ENCODE results near the gene CCDC59. TPM values are rescaled to one million over a fixed set of nuclear protein-coding genes. Genes with fewer than 3 reads are reported as not detected.

The CCDC59 gene
- total and polyA plus RNA-seq, 4 donors, result 14.4 to 22.0 (median 18.2) TPM

DNA sequence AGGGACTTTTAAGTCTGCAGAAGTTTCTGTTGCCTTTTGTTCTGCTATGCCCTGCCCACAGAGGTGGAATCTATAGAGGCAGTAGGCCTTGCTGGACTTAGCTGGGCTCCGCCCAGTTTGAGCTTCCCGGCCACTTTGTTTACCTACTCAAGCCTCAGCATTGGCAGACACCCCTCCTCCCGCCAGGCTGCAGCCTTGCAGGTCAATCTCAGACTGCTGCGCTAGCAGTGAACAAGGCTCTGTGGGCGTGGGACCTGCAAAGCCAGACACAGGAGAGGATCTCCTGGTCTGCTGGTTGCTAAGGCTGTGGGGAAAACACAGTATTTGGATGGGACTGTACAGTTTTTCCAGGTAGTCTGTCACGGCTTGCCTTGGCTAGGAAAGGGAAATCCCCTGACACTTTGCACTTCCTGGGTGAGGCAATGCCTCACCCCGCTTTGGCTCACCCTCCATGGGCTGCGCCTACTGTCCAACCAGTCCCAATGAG is 43.7 kb downstream of the CCDC59 start:
- 42% methylated on average over 8 of the region's 8 CpGs for WGBS
- H3K4me3 ChIP-seq (ENCODE audit: low read depth in 1 of 3, low read length in 3 of 3), result no peak overlapping the region
- no peaks in the 10 kb centered on the region for H3K36me3 ChIP-seq (ENCODE audit: control insufficient read depth in 4 of 4, insufficient read depth in 3 of 4, low read depth in 1 of 4, low read length in 3 of 4)
- H3K4me1 ChIP-seq (ENCODE audit: control insufficient read depth in 4 of 4, insufficient read depth in 4 of 4, low read length in 3 of 4), result no peaks in the 10 kb centered on the region
- H3K9ac ChIP-seq (ENCODE audit: low read depth in 1 of 2, low read length in 2 of 2), result no peak overlapping the region
- DNase-seq (ENCODE audit: low spot score), result peak; percentile 33
- TF ChIP-seq RXRA (IDR thresholded peaks at IDR 0.05), result no peak
- no peak for TF ChIP-seq FOXA1 (IDR thresholded peaks at IDR 0.05)
- TF ChIP-seq, protein P1, sequence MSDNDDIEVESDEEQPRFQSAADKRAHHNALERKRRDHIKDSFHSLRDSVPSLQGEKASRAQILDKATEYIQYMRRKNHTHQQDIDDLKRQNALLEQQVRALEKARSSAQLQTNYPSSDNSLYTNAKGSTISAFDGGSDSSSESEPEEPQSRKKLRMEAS (IDR thresholded peaks at IDR 0.05), result no peak
- TF ChIP-seq HNF4G (IDR thresholded peaks at IDR 0.05), result no peak
- TF ChIP-seq, protein P2, sequence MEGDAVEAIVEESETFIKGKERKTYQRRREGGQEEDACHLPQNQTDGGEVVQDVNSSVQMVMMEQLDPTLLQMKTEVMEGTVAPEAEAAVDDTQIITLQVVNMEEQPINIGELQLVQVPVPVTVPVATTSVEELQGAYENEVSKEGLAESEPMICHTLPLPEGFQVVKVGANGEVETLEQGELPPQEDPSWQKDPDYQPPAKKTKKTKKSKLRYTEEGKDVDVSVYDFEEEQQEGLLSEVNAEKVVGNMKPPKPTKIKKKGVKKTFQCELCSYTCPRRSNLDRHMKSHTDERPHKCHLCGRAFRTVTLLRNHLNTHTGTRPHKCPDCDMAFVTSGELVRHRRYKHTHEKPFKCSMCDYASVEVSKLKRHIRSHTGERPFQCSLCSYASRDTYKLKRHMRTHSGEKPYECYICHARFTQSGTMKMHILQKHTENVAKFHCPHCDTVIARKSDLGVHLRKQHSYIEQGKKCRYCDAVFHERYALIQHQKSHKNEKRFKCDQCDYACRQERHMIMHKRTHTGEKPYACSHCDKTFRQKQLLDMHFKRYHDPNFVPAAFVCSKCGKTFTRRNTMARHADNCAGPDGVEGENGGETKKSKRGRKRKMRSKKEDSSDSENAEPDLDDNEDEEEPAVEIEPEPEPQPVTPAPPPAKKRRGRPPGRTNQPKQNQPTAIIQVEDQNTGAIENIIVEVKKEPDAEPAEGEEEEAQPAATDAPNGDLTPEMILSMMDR (IDR thresholded peaks at IDR 0.05; ENCODE audit: low read depth, low read length, missing input control), result no peak
- no peaks in the 10 kb centered on the region for H3K9me3 ChIP-seq (ENCODE audit: control insufficient read depth in 4 of 4, low read length in 3 of 4)
- H3K27ac ChIP-seq (ENCODE audit: low read depth in 1 of 2, low read length in 2 of 2), result no peak overlapping the region
- no peaks in the 10 kb centered on the region for H3K27me3 ChIP-seq (ENCODE audit: control insufficient read depth in 4 of 4, insufficient read depth in 4 of 4, low read length in 3 of 4)

Other genes starting within 250 kb of the CCDC59 start
- gene METTL25, start 142 bp upstream of the CCDC59 start, total RNA-seq, result 10 to 100 TPM; 11.3 to 13.4 TPM
- gene METTL25, start 142 bp upstream of the CCDC59 start, polyA plus RNA-seq, result 1 to 10 TPM; 1.5 to 7.9 TPM

Data from liver (tissue), 9 donors.